CD14-positive monocyte (primary cell): ENCODE data around the gene KISS1. TPM values are rescaled to one million over a fixed set of nuclear protein-coding genes. Genes with fewer than 3 reads are reported as not detected.

ENCODE experiments used
- DNase-seq, 3 donors: peaks; one replicate each; pipeline ENCODE4 v3.0.0-alpha.2; 2011 to 2022
- H2AFZ ChIP-seq: 2 replicates; pipeline ENCODE4 v1.6.0; 2012; ENCODE audit warnings: mild to moderate bottlenecking, low read depth, low read length, inconsistent platforms; ENCODE audit not compliant: insufficient read depth, poor library complexity, severe bottlenecking
- H3K27ac ChIP-seq, 2 donors: 1 replicate in 1 of 2; 2 replicates in 1 of 2; pipeline ENCODE4 v1.5.1; 2012 to 2013; ENCODE audit warnings: low read length in 2 of 2, control low read depth in 1 of 2, inconsistent platforms in 1 of 2, low read depth in 1 of 2, mild to moderate bottlenecking in 1 of 2
- H3K27me3 ChIP-seq, 2 donors: one replicate each; pipeline versions ENCODE4 v1.6.0 to v1.6.1; 2011 to 2013; ENCODE audit warnings: low read length in 2 of 2; ENCODE audit not compliant: control insufficient read depth in 2 of 2, insufficient read depth in 2 of 2
- H3K36me3 ChIP-seq, 2 donors: replicated peaks in 1 of 2; 1 replicate in 1 of 2; 2 replicates in 1 of 2; pipeline versions ENCODE4 v1.5.1 to v1.6.1; 2012 to 2013; ENCODE audit warnings: low read length in 2 of 2, control low read depth in 1 of 2, inconsistent platforms in 1 of 2, mild to moderate bottlenecking in 1 of 2; ENCODE audit not compliant: insufficient read depth in 2 of 2, control insufficient read depth in 1 of 2
- H3K4me1 ChIP-seq, 2 donors: 1 replicate in 1 of 2; 2 replicates in 1 of 2; pipeline versions ENCODE4 v1.5.1 to v1.6.1; 2012 to 2013; ENCODE audit warnings: low read length in 2 of 2, control low read depth in 1 of 2, inconsistent platforms in 1 of 2, mild to moderate bottlenecking in 1 of 2, moderate library complexity in 1 of 2; ENCODE audit not compliant: insufficient read depth in 2 of 2, control insufficient read depth in 1 of 2
- H3K4me2 ChIP-seq: replicated peaks from 2 replicates; pipeline ENCODE3; 2012; ENCODE audit warnings: low read length, moderate library complexity, mild to moderate bottlenecking; ENCODE audit not compliant: poor library complexity, severe bottlenecking; ENCODE audit errors: extremely low read depth
- H3K4me3 ChIP-seq, 3 experiments: fragments of 200-600 bp in 1 of 3; sonication (generic) in 1 of 3; replicated peaks in 1 of 3; 1 replicate in 2 of 3; 2 replicates in 1 of 3; pipeline ENCODE4 v1.5.1; 2011 to 2013; ENCODE audit warnings: low read length in 3 of 3, mild to moderate bottlenecking in 3 of 3, control low read depth in 2 of 3, low read depth in 2 of 3, inconsistent platforms in 1 of 3, moderate library complexity in 1 of 3
- H3K79me2 ChIP-seq: 2 replicates; pipeline ENCODE4 v1.6.0; 2012; ENCODE audit warnings: mild to moderate bottlenecking, control low read depth, inconsistent platforms, low read length, moderate library complexity; ENCODE audit not compliant: insufficient read depth
- H3K9ac ChIP-seq: 2 replicates; pipeline ENCODE4 v1.6.0; 2017; ENCODE audit warnings: low read length, mild to moderate bottlenecking; ENCODE audit not compliant: insufficient read depth, poor library complexity, severe bottlenecking
- H3K9me3 ChIP-seq, 2 donors: replicated peaks in 1 of 2; 1 replicate in 1 of 2; 2 replicates in 1 of 2; pipeline versions ENCODE4 v1.5.1 to v1.6.1; 2012 to 2013; ENCODE audit warnings: low read length in 2 of 2, control low read depth in 1 of 2; ENCODE audit not compliant: control insufficient read depth in 1 of 2, insufficient read depth in 1 of 2
- H4K20me1 ChIP-seq: 2 replicates; pipeline ENCODE4 v1.6.0; 2012; ENCODE audit warnings: mild to moderate bottlenecking, low read length, control low read depth, moderate library complexity; ENCODE audit not compliant: insufficient read depth
- H3K27ac Mint-ChIP-seq, 7 donors: one replicate each; pipeline ENCODE4 v1.8.0; 2020; ENCODE audit warnings: mild to moderate bottlenecking in 7 of 7, mixed read lengths in 7 of 7, moderate library complexity in 6 of 7, inconsistent platforms in 2 of 7
- H3K27me3 Mint-ChIP-seq, 3 donors: one replicate each; pipeline ENCODE4 v1.8.0; 2021 to 2022; ENCODE audit warnings: low read depth in 3 of 3, mild to moderate bottlenecking in 3 of 3, mixed read lengths in 3 of 3, moderate library complexity in 3 of 3, inconsistent platforms in 1 of 3
- H3K36me3 Mint-ChIP-seq, 2 donors: one replicate each; pipeline ENCODE4 v1.8.0; 2020; ENCODE audit warnings: mixed read lengths in 2 of 2, inconsistent platforms in 1 of 2, mild to moderate bottlenecking in 1 of 2
- H3K4me1 Mint-ChIP-seq: one replicate; pipeline ENCODE4 v1.8.0; 2020; ENCODE audit warnings: mild to moderate bottlenecking, mixed read lengths
- H3K4me3 Mint-ChIP-seq, 2 donors: one replicate each; pipeline ENCODE4 v1.8.0; 2020; ENCODE audit warnings: mild to moderate bottlenecking in 2 of 2, mixed read lengths in 2 of 2, moderate library complexity in 1 of 2
- H3K9me3 Mint-ChIP-seq, 7 donors: one replicate each; pipeline ENCODE4 v1.8.0; 2020 to 2022; ENCODE audit warnings: mixed read lengths in 7 of 7, mild to moderate bottlenecking in 6 of 7, moderate library complexity in 6 of 7, inconsistent platforms in 2 of 7
- WGBS: methylation state at CpG from one replicate; pipeline ENCODE4 v1.1.5; 2013; ENCODE audit warnings: missing lambda C conversion rate; ENCODE audit not compliant: insufficient coverage; 5-methylcytosine and 5-hydroxymethylcytosine counted together
- intact Hi-C, 2 donors: fragments of 100-400 bp; cut with micrococcal nuclease; formaldehyde crosslinking; loops; one replicate each; pipeline versions ENCODE4 v1.15.0 to v1.15.1; 2023
- polyA plus RNA-seq, 3 donors: library from polyadenylated mRNA; depleted of rRNA in 1 of 3; unstranded in 2 of 3; stranded (reverse) in 1 of 3; fragments of 300-500 nt in 2 of 3; fragments of >200 nt in 1 of 3; fragmentation: Illumina TruSeq in 2 of 3; gene quantifications; 1 replicate in 2 of 3; 2 replicates in 1 of 3; pipeline ENCODE4 v1.2.3, GENCODE V29; 2012 to 2021
- TF ChIP-seq, protein P1 (sequence below): fragments of 200-600 bp; IDR thresholded peaks from one replicate; pipeline ENCODE4 v1.8.0; 2022; ENCODE audit warnings: antibody characterized with exemption, mild to moderate bottlenecking

Gene KISS1
- polyA plus RNA-seq, 3 donors, result not detected

DNA sequence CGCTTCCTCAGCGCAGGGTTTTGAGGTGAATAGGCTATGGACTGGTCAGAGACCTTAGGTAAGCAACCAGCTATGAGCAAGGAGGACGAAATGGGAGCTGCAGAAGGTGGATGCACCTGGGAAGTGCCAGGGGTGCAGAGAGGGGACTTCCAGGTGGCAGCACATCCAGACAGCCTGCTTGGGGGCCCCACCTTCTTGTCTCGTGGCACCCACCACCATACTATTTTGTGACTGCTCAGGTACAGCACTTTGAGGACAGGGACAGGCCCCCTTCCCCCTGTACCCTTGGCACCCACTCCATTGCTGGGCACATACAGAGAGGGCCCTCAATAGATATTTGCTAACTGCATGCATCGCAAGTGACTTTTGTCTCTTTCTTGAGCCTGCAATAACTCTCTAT, 777 bp upstream of the KISS1 start:
- Histone ChIP-seq H3K27ac (no peak overlapping the region), H4K20me1 (no peaks in the 10 kb centered on the region), H3K9me3 (no peaks in the 10 kb centered on the region), H3K4me2 (no peak overlapping the region), H3K27me3 (peaks cover 0 to 14% of the 10 kb centered on the region in 2 donors), H2AFZ (no peak overlapping the region), H3K79me2 (no peaks in the 10 kb centered on the region), H3K9ac (no peak overlapping the region), H3K4me1 (no peaks in the 10 kb centered on the region), H3K36me3 (no peaks in the 10 kb centered on the region), H3K4me3 (no peak overlapping the region)
- H3K27me3 Mint-ChIP-seq, result peaks cover 25 to 27% (median 27%) of the 10 kb centered on the region in 3 donors
- no peaks in the 10 kb centered on the region for H3K4me1 Mint-ChIP-seq
- DNase-seq, result no peak
- no peak overlapping the region for H3K4me3 Mint-ChIP-seq
- no peak overlapping the region for H3K27ac Mint-ChIP-seq
- H3K36me3 Mint-ChIP-seq, result no peaks in the 10 kb centered on the region
- H3K9me3 Mint-ChIP-seq, result peaks cover 0 to 2% (median 0%) of the 10 kb centered on the region in 7 donors
- TF ChIP-seq, protein P1, sequence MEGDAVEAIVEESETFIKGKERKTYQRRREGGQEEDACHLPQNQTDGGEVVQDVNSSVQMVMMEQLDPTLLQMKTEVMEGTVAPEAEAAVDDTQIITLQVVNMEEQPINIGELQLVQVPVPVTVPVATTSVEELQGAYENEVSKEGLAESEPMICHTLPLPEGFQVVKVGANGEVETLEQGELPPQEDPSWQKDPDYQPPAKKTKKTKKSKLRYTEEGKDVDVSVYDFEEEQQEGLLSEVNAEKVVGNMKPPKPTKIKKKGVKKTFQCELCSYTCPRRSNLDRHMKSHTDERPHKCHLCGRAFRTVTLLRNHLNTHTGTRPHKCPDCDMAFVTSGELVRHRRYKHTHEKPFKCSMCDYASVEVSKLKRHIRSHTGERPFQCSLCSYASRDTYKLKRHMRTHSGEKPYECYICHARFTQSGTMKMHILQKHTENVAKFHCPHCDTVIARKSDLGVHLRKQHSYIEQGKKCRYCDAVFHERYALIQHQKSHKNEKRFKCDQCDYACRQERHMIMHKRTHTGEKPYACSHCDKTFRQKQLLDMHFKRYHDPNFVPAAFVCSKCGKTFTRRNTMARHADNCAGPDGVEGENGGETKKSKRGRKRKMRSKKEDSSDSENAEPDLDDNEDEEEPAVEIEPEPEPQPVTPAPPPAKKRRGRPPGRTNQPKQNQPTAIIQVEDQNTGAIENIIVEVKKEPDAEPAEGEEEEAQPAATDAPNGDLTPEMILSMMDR, result no peak
- intact Hi-C loops, result no loop called here
- WGBS, result 83% methylated on average over 3 of the region's 5 CpGs

DNA sequence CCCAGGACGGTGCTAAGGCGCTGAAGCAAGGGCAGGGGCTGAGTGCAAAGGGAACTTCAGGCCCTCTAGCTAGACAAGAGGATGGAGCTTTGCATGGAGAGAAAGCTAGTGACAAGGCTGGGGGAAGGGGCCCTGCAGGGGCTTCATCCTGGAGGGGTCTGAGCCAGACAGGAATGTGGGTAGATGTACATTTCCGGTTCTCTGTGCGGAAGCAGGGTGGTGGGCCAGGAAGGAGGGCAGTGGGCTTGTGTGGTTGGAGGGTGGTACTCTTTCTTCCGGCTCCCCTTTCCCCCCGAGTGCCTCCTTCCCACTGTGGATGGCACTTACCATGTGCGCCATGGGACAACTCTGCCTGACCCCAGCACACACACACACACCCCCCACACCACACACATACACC, 1.5 kb downstream of the KISS1 start:
- Mint-ChIP-seq H3K27ac (no peak overlapping the region), H3K9me3 (peaks cover 0 to 2% (median 0%) of the 10 kb centered on the region in 7 donors), H3K36me3 (no peaks in the 10 kb centered on the region), H3K4me3 (no peak overlapping the region), H3K27me3 (peaks cover 30 to 32% (median 31%) of the 10 kb centered on the region in 3 donors), H3K4me1 (peaks cover 10% of the 10 kb centered on the region)
- H3K27me3 ChIP-seq, result peaks cover 0 to 19% of the 10 kb centered on the region in 2 donors
- H4K20me1 ChIP-seq, result no peaks in the 10 kb centered on the region
- no peak overlapping the region for H3K9ac ChIP-seq
- WGBS, result 14% methylated on average over 2 of the region's 7 CpGs
- no peaks in the 10 kb centered on the region for H3K36me3 ChIP-seq
- no peak overlapping the region for H3K27ac ChIP-seq
- H3K9me3 ChIP-seq, result no peaks in the 10 kb centered on the region
- H3K4me2 ChIP-seq, result no peak overlapping the region
- H3K4me3 ChIP-seq, result no peak overlapping the region
- no peaks in the 10 kb centered on the region for H3K79me2 ChIP-seq
- DNase-seq, result no peak
- H2AFZ ChIP-seq, result no peak overlapping the region
- TF ChIP-seq, protein P1, result no peak
- intact Hi-C loops, result no loop called here
- peaks cover 10% of the 10 kb centered on the region in 2 donors for H3K4me1 ChIP-seq
